Testis (tissue), 3 donors: ENCODE data around the gene AMY2B. TPM values are rescaled to one million over a fixed set of nuclear protein-coding genes. Genes with fewer than 3 reads are reported as not detected.
"Not testable (repeated sequence)": the region's sequence is repeated elsewhere in the genome, so short reads cannot be mapped to it uniquely, and the experiment has no call there.

Experiments used
- DNase-seq: peaks from one replicate; pipeline ENCODE4 v3.0.0-alpha.2; 2019
- H3K27ac ChIP-seq, 2 donors: fragments of 200-600 bp; sonication (generic); one replicate each; pipeline ENCODE4 v1.5.1; 2019
- H3K27me3 ChIP-seq: fragments of 200-600 bp; sonication (generic); one replicate; pipeline ENCODE4 v1.5.1; 2019
- H3K36me3 ChIP-seq: fragments of 200-600 bp; sonication (generic); one replicate; pipeline ENCODE4 v1.5.1; 2017; ENCODE audit warnings: low read depth; ENCODE audit errors: missing control alignments
- H3K4me1 ChIP-seq: fragments of 200-600 bp; sonication (generic); one replicate; pipeline ENCODE4 v1.5.1; 2019
- H3K4me3 ChIP-seq, 2 donors: fragments of 200-600 bp; sonication (generic); one replicate each; pipeline ENCODE4 v1.5.1; 2017 to 2019
- H3K9me3 ChIP-seq: fragments of 200-600 bp; sonication (generic); one replicate; pipeline ENCODE4 v1.5.1; 2017
- POLR2A ChIP-seq: fragments of 450-650 bp; IDR thresholded peaks from one replicate; pipeline ENCODE4 v1.6.1; 2017; ENCODE audit warnings: antibody characterized with exemption, mild to moderate bottlenecking, moderate library complexity
- WGBS, 2 donors: methylation state at CpG; one replicate each; pipeline ENCODE4 v1.1.5; 2018; 5-methylcytosine and 5-hydroxymethylcytosine counted together
- intact Hi-C: fragments of 100-400 bp; cut with DNase I; formaldehyde crosslinking; loops from one replicate; pipeline ENCODE4 v1.15.1; 2023; ENCODE audit warnings: low total_unique reads
- polyA plus RNA-seq: library from polyadenylated mRNA; stranded (reverse); fragments of 350-450 nt; fragmentation: Illumina TruSeq; extraction: RNeasy Lipid Tissue Mini Kit (QIAGEN cat#74804); gene quantifications from one replicate; pipeline ENCODE4 v1.2.3, GENCODE V29; 2014; ENCODE audit warnings: low read depth, low replicate concordance; ENCODE audit not compliant: insufficient read depth
- total RNA-seq, 2 donors: library from RNA; depleted of rRNA; stranded (reverse); fragments of >200 nt; gene quantifications; one replicate each; pipeline ENCODE4 v1.2.3, GENCODE V29; 2016
- TF ChIP-seq, protein P1 (sequence below), 3 experiments: fragments of 450-650 bp in 2 of 3; fragments of 200-600 bp in 1 of 3; sonication (generic) in 1 of 3; IDR thresholded peaks; one replicate each; pipeline ENCODE4 v1.5.1; 2016 to 2019; ENCODE audit warnings: antibody characterized with exemption in 3 of 3, mild to moderate bottlenecking in 2 of 3, moderate library complexity in 1 of 3

Gene AMY2B
- total and polyA plus RNA-seq, 3 donors from 2014 or later = 6.6 to 19.4 (median 16.0) TPM

DNA sequence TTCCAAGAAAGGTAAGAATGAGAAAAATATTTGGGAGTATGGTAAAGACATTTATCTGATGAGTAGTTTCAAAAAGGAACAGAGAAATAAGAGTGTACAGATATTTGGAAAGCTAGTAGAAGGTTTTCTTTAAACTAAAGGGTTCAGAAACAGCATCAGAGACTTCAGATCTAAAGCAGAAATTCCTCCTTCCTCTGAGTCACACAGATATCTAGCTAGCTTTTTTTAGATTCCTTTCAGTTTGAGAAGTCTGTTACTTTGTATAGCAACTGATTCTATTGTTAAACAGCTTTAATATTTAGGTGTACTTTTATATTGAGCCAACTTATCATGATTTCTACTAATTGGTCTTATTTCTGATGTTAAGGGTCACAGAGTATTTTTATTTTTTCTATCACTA, 4.7 kb downstream of the AMY2B start:
- no peak for DNase-seq
- no peaks in the 10 kb centered on the region for H3K36me3 ChIP-seq
- intact Hi-C loops = no loop called here
- no peak for TF ChIP-seq POLR2A
- TF ChIP-seq, protein P1, sequence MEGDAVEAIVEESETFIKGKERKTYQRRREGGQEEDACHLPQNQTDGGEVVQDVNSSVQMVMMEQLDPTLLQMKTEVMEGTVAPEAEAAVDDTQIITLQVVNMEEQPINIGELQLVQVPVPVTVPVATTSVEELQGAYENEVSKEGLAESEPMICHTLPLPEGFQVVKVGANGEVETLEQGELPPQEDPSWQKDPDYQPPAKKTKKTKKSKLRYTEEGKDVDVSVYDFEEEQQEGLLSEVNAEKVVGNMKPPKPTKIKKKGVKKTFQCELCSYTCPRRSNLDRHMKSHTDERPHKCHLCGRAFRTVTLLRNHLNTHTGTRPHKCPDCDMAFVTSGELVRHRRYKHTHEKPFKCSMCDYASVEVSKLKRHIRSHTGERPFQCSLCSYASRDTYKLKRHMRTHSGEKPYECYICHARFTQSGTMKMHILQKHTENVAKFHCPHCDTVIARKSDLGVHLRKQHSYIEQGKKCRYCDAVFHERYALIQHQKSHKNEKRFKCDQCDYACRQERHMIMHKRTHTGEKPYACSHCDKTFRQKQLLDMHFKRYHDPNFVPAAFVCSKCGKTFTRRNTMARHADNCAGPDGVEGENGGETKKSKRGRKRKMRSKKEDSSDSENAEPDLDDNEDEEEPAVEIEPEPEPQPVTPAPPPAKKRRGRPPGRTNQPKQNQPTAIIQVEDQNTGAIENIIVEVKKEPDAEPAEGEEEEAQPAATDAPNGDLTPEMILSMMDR (IDR thresholded peaks at IDR 0.05) = no peak
- no peak overlapping the region for H3K27ac ChIP-seq
- H3K27me3 ChIP-seq = no peaks in the 10 kb centered on the region
- no peaks in the 10 kb centered on the region for H3K9me3 ChIP-seq
- no peaks in the 10 kb centered on the region for H3K4me1 ChIP-seq
- H3K4me3 ChIP-seq = no peak overlapping the region

DNA sequence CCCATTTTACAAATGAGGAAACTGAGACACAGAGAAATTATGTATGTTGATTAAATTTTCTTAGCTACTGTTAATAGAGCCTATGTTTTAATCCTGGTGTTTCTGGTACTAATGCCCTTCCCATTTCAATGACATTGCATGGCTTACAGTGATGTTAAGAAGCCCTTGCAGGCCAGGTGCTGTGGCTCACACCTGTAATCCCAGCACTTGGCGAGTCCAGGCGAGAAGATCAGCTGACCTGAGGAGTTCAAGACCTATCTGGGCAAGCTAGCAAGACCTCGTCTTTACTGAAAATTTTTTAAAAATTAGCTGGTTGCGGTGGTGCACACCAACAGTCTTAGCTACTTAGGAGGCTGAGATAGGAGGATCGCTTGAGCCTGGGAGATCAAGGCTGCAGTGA, 5.4 kb downstream of the AMY2B start:
- intact Hi-C loops, H3K36me3 ChIP-seq, H3K4me1 ChIP-seq, H3K27me3 ChIP-seq, DNase-seq, H3K9me3 ChIP-seq, H3K27ac ChIP-seq, H3K4me3 ChIP-seq: not testable (repeated sequence)
- 95% methylated on average over 4 to 5 of the region's 5 CpGs for WGBS, 2 donors

DNA sequence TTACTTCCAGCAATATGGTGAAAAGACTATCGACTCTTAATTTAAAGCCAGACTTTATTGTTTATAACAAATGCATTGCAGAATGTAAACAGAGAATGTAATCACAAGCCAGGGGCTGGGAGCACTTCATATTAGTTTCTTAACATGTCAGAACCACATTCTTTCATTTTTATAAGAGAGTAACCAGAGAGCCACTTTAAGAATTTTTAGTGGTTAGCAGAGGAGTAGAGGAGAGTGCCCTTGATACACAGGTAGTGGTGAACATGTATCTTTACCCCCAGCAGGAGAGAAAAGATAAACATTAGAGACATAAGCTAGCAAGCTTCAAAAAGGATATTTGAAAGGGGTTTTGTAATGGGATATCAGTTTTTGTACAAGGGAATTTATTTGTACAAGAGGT, 11.1 kb downstream of the AMY2B start:
- no peaks in the 10 kb centered on the region for H3K4me1 ChIP-seq
- no peak overlapping the region for H3K27ac ChIP-seq

DNA sequence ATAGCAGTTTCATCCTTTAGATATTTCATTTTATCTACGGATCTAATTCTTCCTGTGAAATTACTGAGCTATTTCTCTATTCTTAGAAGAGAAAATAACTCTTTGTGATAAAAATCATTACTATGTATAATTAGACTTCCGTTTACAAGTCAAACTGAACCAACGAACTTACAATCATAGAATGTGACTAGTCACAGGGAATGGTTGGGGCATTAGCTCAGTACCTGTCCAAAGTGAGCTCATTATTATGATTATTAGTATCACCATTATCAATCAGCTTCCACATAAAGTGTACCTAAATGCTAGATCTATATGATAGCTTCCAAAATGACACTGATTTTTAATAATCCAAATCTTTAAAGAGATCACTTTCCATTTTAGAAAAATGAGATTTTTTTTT, 12.5 kb downstream of the AMY2B start:
- Histone ChIP-seq H3K27ac (no peak overlapping the region), H3K9me3 (no peaks in the 10 kb centered on the region), H3K4me1 (no peaks in the 10 kb centered on the region), H3K27me3 (no peaks in the 10 kb centered on the region), H3K36me3 (no peaks in the 10 kb centered on the region), H3K4me3 (no peak overlapping the region)
- DNase-seq = no peak
- intact Hi-C loops = no loop called here
- 91 to 94% methylated on average over 3 of the region's 3 CpGs for WGBS, 2 donors
- TF ChIP-seq, protein P1 (IDR thresholded peaks at IDR 0.05) = no peak
- no peak for TF ChIP-seq POLR2A

More for the DNA sequence above, 11.1 kb downstream of the AMY2B start:
- Histone ChIP-seq H3K9me3 (no peaks in the 10 kb centered on the region), H3K4me3 (no peak overlapping the region), H3K36me3 (no peaks in the 10 kb centered on the region), H3K27me3 (no peaks in the 10 kb centered on the region)
- intact Hi-C loops = no loop called here
- DNase-seq = no peak
- 77 to 88% methylated on average over 1 of the region's 1 CpG for WGBS, 2 donors
- no peak for TF ChIP-seq POLR2A
- TF ChIP-seq, protein P1 (IDR thresholded peaks at IDR 0.05) = no peak

DNA sequence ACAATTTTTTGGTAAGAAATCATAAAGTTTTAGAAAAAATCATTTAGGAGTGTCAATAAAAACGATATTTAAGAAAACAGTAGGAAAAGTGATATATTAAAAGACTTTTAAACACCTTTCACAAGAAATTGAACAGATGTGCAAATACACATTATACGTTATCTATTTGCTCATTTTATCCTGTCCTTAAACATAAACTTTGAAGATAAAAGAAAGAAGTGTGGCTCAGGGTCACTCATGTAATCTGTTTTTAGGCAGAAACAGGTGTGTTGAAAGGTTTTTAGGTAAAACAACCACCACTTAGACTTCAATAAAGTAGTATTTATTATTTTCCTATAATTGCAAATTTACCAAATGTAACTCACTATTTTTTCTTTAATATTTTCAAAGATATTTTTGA, 13.1 kb downstream of the AMY2B start:
- TF ChIP-seq, protein P1 (IDR thresholded peaks at IDR 0.05) = no peak
- TF ChIP-seq POLR2A = no peak
- WGBS, 2 donors = 84 to 88% methylated on average over 2 of the region's 2 CpGs
- DNase-seq = no peak
- Histone ChIP-seq H3K27me3 (no peaks in the 10 kb centered on the region), H3K9me3 (no peaks in the 10 kb centered on the region), H3K27ac (no peak overlapping the region), H3K4me3 (no peak overlapping the region), H3K4me1 (no peaks in the 10 kb centered on the region), H3K36me3 (no peaks in the 10 kb centered on the region)
- intact Hi-C loops = no loop called here

DNA sequence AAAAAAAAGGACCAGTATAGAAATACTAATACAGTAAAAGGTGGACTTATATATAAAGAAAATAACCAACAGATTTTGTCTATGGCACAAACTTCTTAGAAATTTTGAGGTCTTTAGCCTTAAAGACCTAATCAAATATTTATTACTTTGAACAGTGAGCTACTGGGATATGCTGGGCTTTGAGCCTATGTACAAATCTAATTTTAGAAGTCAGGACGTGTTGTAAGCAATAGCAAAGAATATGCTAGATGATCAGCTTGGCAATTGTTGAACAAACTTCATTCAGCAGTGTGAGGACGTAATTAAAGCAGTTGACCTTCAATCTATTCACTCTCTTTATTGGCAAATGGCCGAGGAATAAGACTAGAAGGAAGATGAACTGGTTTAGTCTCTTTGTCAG, 31.4 kb downstream of the AMY2B start:
- H3K9me3 ChIP-seq, intact Hi-C loops, H3K27me3 ChIP-seq, H3K27ac ChIP-seq, H3K36me3 ChIP-seq, H3K4me3 ChIP-seq, H3K4me1 ChIP-seq, DNase-seq: not testable (repeated sequence)
- no CpG with 5 or more reads among the region's 3 CpGs for WGBS, 2 donors
